Liver (tissue), 9 donors: Measurements from ENCODE around the gene SP100. TPM values are rescaled to one million over a fixed set of nuclear protein-coding genes. Genes with fewer than 3 reads are reported as not detected.
A peak's percentile ranks its signal among the peaks of the same experiment; 100 is the strongest.
"Not testable (repeated sequence)": the region's sequence is repeated elsewhere in the genome, so short reads cannot be mapped to it uniquely, and the experiment has no call there.

Experiments used
- DNase-seq: peaks from one replicate; pipeline ENCODE4 v3.0.0-alpha.2; 2017; ENCODE audit warnings: low spot score
- H3K27ac ChIP-seq, 2 donors: one replicate each; pipeline ENCODE4 v1.7.0; 2013; ENCODE audit warnings: inconsistent platforms in 2 of 2, low read length in 2 of 2, control low read depth in 1 of 2, low read depth in 1 of 2, mild to moderate bottlenecking in 1 of 2
- H3K27me3 ChIP-seq, 4 donors: one replicate each; pipeline versions ENCODE4 v1.6.1 to v1.7.0; 2013; ENCODE audit warnings: low read length in 3 of 4, inconsistent platforms in 1 of 4, mild to moderate bottlenecking in 1 of 4, moderate library complexity in 1 of 4; ENCODE audit not compliant: control insufficient read depth in 4 of 4, insufficient read depth in 4 of 4
- H3K36me3 ChIP-seq, 4 donors: one replicate each; pipeline versions ENCODE4 v1.6.1 to v1.7.0; 2013; ENCODE audit warnings: low read length in 3 of 4, mild to moderate bottlenecking in 3 of 4, low read depth in 1 of 4, moderate library complexity in 1 of 4; ENCODE audit not compliant: control insufficient read depth in 4 of 4, insufficient read depth in 3 of 4
- H3K4me1 ChIP-seq, 4 donors: one replicate each; pipeline versions ENCODE4 v1.6.1 to v1.7.0; 2013; ENCODE audit warnings: low read length in 3 of 4, mild to moderate bottlenecking in 3 of 4, moderate library complexity in 1 of 4; ENCODE audit not compliant: control insufficient read depth in 4 of 4, insufficient read depth in 4 of 4
- H3K4me3 ChIP-seq, 3 donors: one replicate each; pipeline versions ENCODE4 v1.6.1 to v1.7.0; 2013; ENCODE audit warnings: low read length in 3 of 3, control low read depth in 1 of 3, low read depth in 1 of 3, mild to moderate bottlenecking in 1 of 3
- H3K9ac ChIP-seq, 2 donors: one replicate each; pipeline ENCODE4 v1.7.0; 2013; ENCODE audit warnings: low read length in 2 of 2, mild to moderate bottlenecking in 2 of 2, moderate library complexity in 2 of 2, control low read depth in 1 of 2, low read depth in 1 of 2
- H3K9me3 ChIP-seq, 4 donors: one replicate each; pipeline versions ENCODE4 v1.6.1 to v1.7.0; 2013; ENCODE audit warnings: low read length in 3 of 4; ENCODE audit not compliant: control insufficient read depth in 4 of 4
- CTCF ChIP-seq: fragments of 150-350 bp; IDR thresholded peaks from 2 replicates; pipeline ENCODE4 v1.5.1; 2017; ENCODE audit warnings: improper control_type of control experiment, low read depth, low read length; ENCODE audit not compliant: missing input control
- EGR1 ChIP-seq, 2 donors: IDR thresholded peaks; 2 replicates each; pipeline ENCODE4 v1.6.1; 2016 to 2018; ENCODE audit warnings: antibody characterized with exemption in 2 of 2, low read depth in 2 of 2
- HNF4A ChIP-seq, 2 donors: conservative IDR thresholded peaks; 2 replicates each; pipeline ENCODE4 v1.6.1; 2016; ENCODE audit warnings: antibody characterized with exemption in 2 of 2, mild to moderate bottlenecking in 2 of 2
- HNF4G ChIP-seq: IDR thresholded peaks from 2 replicates; pipeline ENCODE4 v1.6.1; 2016; ENCODE audit warnings: antibody characterized with exemption
- JUND ChIP-seq, 2 donors: IDR thresholded peaks; 2 replicates each; pipeline ENCODE4 v1.6.1; 2016; ENCODE audit warnings: antibody characterized with exemption in 2 of 2
- NR2F2 ChIP-seq: IDR thresholded peaks from 2 replicates; pipeline ENCODE4 v1.6.1; 2016; ENCODE audit warnings: antibody characterized with exemption
- RAD21 ChIP-seq, 2 donors: IDR thresholded peaks; 2 replicates each; pipeline ENCODE4 v1.6.1; 2016; ENCODE audit warnings: antibody characterized with exemption in 2 of 2, mild to moderate bottlenecking in 2 of 2
- RXRA ChIP-seq, 2 donors: IDR thresholded peaks; 2 replicates each; pipeline ENCODE4 v1.6.1; 2017 to 2018; ENCODE audit warnings: antibody characterized with exemption in 2 of 2, mild to moderate bottlenecking in 1 of 2
- SP1 ChIP-seq: IDR thresholded peaks from 2 replicates; pipeline ENCODE4 v1.6.1; 2018; ENCODE audit warnings: antibody characterized with exemption, mild to moderate bottlenecking
- TAF1 ChIP-seq: conservative IDR thresholded peaks from 2 replicates; pipeline ENCODE4 v1.6.1; 2016; ENCODE audit warnings: antibody characterized with exemption, mild to moderate bottlenecking
- ZBTB33 ChIP-seq: IDR thresholded peaks from 2 replicates; pipeline ENCODE4 v1.6.1; 2016; ENCODE audit warnings: antibody characterized with exemption
- WGBS: extraction: QIAGEN DNeasy Blood & Tissue Kit; methylation state at CpG from one replicate; pipeline ENCODE4 v1.1.7; 2013; 5-methylcytosine and 5-hydroxymethylcytosine counted together
- polyA plus RNA-seq, 2 donors: library from polyadenylated mRNA; stranded (reverse) in 1 of 2; unstranded in 1 of 2; fragments of 200-250 nt in 1 of 2; fragments of >200 nt in 1 of 2; fragmentation: Nextera tagmentation in 1 of 2; extraction: Ambion mirVana in 1 of 2; gene quantifications; one replicate each; pipeline versions ENCODE4 v1.2.1 to v1.2.3, GENCODE V29; 2013 to 2015
- total RNA-seq, 2 donors: library from RNA; depleted of rRNA; stranded (reverse); fragments of >200 nt; gene quantifications; one replicate each; pipeline ENCODE4 v1.2.3, GENCODE V29; 2014
- donor health status: healthy.
- donor health status: healthy.
- donor health status: healthy.
- donor health status: healthy.
- donor health status: healthy.

Gene SP100
- total and polyA plus RNA-seq, 4 donors, result 21.9 to 45.5 (median 33.1) TPM

- Histone ChIP-seq H3K4me3 (no peak overlapping the region), H3K36me3 (peaks cover 4 to 30% (median 27%) of the 10 kb centered on the region in 4 donors), H3K4me1 (no peaks in the 10 kb centered on the region)
These were observed 59.1 kb downstream of the SP100 start for GRCh38 chr2:230475143-230475542.

GRCh38 chr2:230485801-230486341 lies 69.9 kb downstream of the SP100 start:
- DNase-seq, result no peak
- Histone ChIP-seq H3K9ac (no peak overlapping the region), H3K4me1 (no peaks in the 10 kb centered on the region), H3K4me3 (no peak overlapping the region), H3K27ac (no peak overlapping the region), H3K27me3 (no peaks in the 10 kb centered on the region), H3K36me3 (peaks cover 1 to 16% (median 10%) of the 10 kb centered on the region in 4 donors), H3K9me3 (peaks cover 0 to 10% (median 0%) of the 10 kb centered on the region in 4 donors)
- WGBS, result 94% methylated on average over 4 of the region's 4 CpGs
- no peak for TF ChIP-seq EGR1 (IDR thresholded peaks at IDR 0.05; ENCODE audit: low read depth in 2 of 2)
- TF ChIP-seq HNF4G, result no peak
- TF ChIP-seq ZBTB33, result no peak
- no peak for TF ChIP-seq HNF4A (conservative IDR thresholded peaks at IDR 0.05)
- no peak for TF ChIP-seq RAD21 (IDR thresholded peaks at IDR 0.05)

More at GRCh38 chr2:230475143-230475542, 59.1 kb downstream of the SP100 start:
- H3K27me3 ChIP-seq, result no peaks in the 10 kb centered on the region
- 98% methylated on average over 1 of the region's 1 CpG for WGBS
- H3K27ac ChIP-seq, result no peak overlapping the region
- TF ChIP-seq HNF4G (no peak), ZBTB33 (no peak), RXRA (IDR thresholded peaks at IDR 0.05) (no peak), NR2F2 (no peak), JUND (IDR thresholded peaks at IDR 0.05) (no peak), TAF1 (no peak), HNF4A (conservative IDR thresholded peaks at IDR 0.05) (no peak), SP1 (no peak), CTCF (no peak)
- DNase-seq, result no peak
- H3K9me3 ChIP-seq, result no peaks in the 10 kb centered on the region
- no peak overlapping the region for H3K9ac ChIP-seq

- peak overlapping the region in 1 of 3 donors; percentile 18 for H3K4me3 ChIP-seq
- H3K27ac ChIP-seq, H3K27me3 ChIP-seq, DNase-seq, H3K9ac ChIP-seq, H3K4me1 ChIP-seq: not testable (repeated sequence)
- WGBS, result 78% methylated on average over 2 of the region's 2 CpGs
- peaks cover 0 to 18% (median 0%) of the 10 kb centered on the region in 4 donors for H3K9me3 ChIP-seq
- peaks cover 6 to 34% (median 28%) of the 10 kb centered on the region in 4 donors for H3K36me3 ChIP-seq
These were observed 75.2 kb downstream of the SP100 start for GRCh38 chr2:230491219-230491618.
